HepG2 (cell line): ENCODE data around the gene TDRD6. TPM values are rescaled to one million over a fixed set of nuclear protein-coding genes. Genes with fewer than 3 reads are reported as not detected.
A peak's percentile ranks its signal among the peaks of the same experiment; 100 is the strongest.

Experiments used
- ASH2L ChIP-seq: fragments of 300-600, 200-600 bp; sonication (generic); IDR thresholded peaks from 2 replicates; pipeline ENCODE4 v1.7.0; 2017; ENCODE audit warnings: low read depth, mild to moderate bottlenecking, moderate library complexity, mixed read lengths, low read length; ENCODE audit not compliant: insufficient read length
- CEBPZ ChIP-seq: IDR thresholded peaks from 2 replicates; pipeline ENCODE4 v1.6.1; 2012; ENCODE audit warnings: low read length, improper control_type of control experiment
- FOXK1 ChIP-seq: sonication (generic); formaldehyde crosslinking; IDR thresholded peaks from 2 replicates; pipeline ENCODE4 v1.4.0; 2020; ENCODE audit warnings: low read depth, missing genetic modification reagents, borderline replicate concordance
- GMEB1 ChIP-seq: sonication (generic); formaldehyde crosslinking; IDR thresholded peaks from 2 replicates; pipeline ENCODE4 v1.5.1; 2020; ENCODE audit warnings: missing genetic modification reagents, mild to moderate bottlenecking, borderline replicate concordance
- GMEB2 ChIP-seq: IDR thresholded peaks from 2 replicates; pipeline ENCODE4 v1.6.1; 2016; ENCODE audit warnings: missing biosample characterization, missing genetic modification reagents, low read depth
- HHEX ChIP-seq: IDR thresholded peaks from 2 replicates; pipeline ENCODE4 v1.6.1; 2016; ENCODE audit warnings: control low read depth
- ISX ChIP-seq: sonication (generic); formaldehyde crosslinking; conservative IDR thresholded peaks from 2 replicates; pipeline ENCODE4 v1.5.0; 2020; ENCODE audit warnings: missing genetic modification reagents
- PAWR ChIP-seq: sonication (generic); formaldehyde crosslinking; IDR thresholded peaks from 2 replicates; pipeline ENCODE4 v1.4.0; 2020; ENCODE audit warnings: missing genetic modification reagents, mild to moderate bottlenecking, borderline replicate concordance
- SNAI1 ChIP-seq: sonication (generic); formaldehyde crosslinking; IDR thresholded peaks from 2 replicates; pipeline ENCODE4 v1.5.0; 2020; ENCODE audit warnings: mild to moderate bottlenecking, missing genetic modification reagents, borderline replicate concordance
- SRF ChIP-seq: IDR thresholded peaks from 2 replicates; pipeline ENCODE4 v1.6.1; 2011; ENCODE audit warnings: mild to moderate bottlenecking, low read depth, low read length, moderate library complexity
- SRY ChIP-seq: sonication (generic); formaldehyde crosslinking; IDR thresholded peaks from 2 replicates; pipeline ENCODE4 v1.8.0; 2022; ENCODE audit warnings: mild to moderate bottlenecking, missing genetic modification reagents
- THAP11 ChIP-seq: IDR thresholded peaks from 2 replicates; pipeline ENCODE4 v1.6.1; 2016; ENCODE audit warnings: missing biosample characterization, missing genetic modification reagents
- ZGPAT ChIP-seq: IDR thresholded peaks from 2 replicates; pipeline ENCODE4 v1.6.1; 2016; ENCODE audit warnings: mild to moderate bottlenecking
- ZMAT3 ChIP-seq: sonication (generic); formaldehyde crosslinking; conservative IDR thresholded peaks from 2 replicates; pipeline ENCODE4 v1.7.0; 2021; ENCODE audit warnings: missing genetic modification reagents
- ZNF343 ChIP-seq: sonication (generic); formaldehyde crosslinking; IDR thresholded peaks from 2 replicates; pipeline ENCODE4 v1.4.0; 2020; ENCODE audit warnings: mild to moderate bottlenecking, missing genetic modification reagents
- ZNF510 ChIP-seq: sonication (generic); formaldehyde crosslinking; IDR thresholded peaks from 2 replicates; pipeline ENCODE4 v1.4.0; 2020; ENCODE audit warnings: low read depth, mild to moderate bottlenecking, missing genetic modification reagents
- ZSCAN22 ChIP-seq: sonication (generic); formaldehyde crosslinking; IDR thresholded peaks from 2 replicates; pipeline ENCODE4 v1.4.0; 2020; ENCODE audit warnings: mild to moderate bottlenecking, missing genetic modification reagents
- polyA plus RNA-seq, 8 experiments: library from polyadenylated mRNA; depleted of rRNA in 3 of 8; stranded (reverse) in 7 of 8; unstranded in 1 of 8; fragments of >200 nt; fragmentation: Illumina TruSeq in 4 of 8; extraction: Trizol in 4 of 8; gene quantifications; 2 replicates each; pipeline versions ENCODE4 v1.2.1 to v1.2.3, GENCODE V29; 2011 to 2016; ENCODE audit warnings: low read depth in 4 of 8, missing spikeins in 1 of 8, mixed read lengths in 1 of 8; ENCODE audit not compliant: insufficient read depth in 1 of 8
- total RNA-seq, 5 experiments: library from RNA; depleted of rRNA; stranded (reverse); fragments of >200 nt; fragmentation: Illumina TruSeq; extraction: Trizol; gene quantifications; 2 replicates each; pipeline ENCODE4 v1.2.3, GENCODE V29; 2016; ENCODE audit warnings: low read depth in 1 of 5
- TF ChIP-seq, protein P1 (sequence below): sonication (generic); formaldehyde crosslinking; conservative IDR thresholded peaks from 2 replicates; pipeline ENCODE4 v1.5.0; 2020; ENCODE audit warnings: missing genetic modification reagents

Gene TDRD6
- total and polyA plus RNA-seq, 2 of the 13 experiments (the other 11 are each of a cell fraction or from before 2014, with no cell fraction given): not detected

DNA sequence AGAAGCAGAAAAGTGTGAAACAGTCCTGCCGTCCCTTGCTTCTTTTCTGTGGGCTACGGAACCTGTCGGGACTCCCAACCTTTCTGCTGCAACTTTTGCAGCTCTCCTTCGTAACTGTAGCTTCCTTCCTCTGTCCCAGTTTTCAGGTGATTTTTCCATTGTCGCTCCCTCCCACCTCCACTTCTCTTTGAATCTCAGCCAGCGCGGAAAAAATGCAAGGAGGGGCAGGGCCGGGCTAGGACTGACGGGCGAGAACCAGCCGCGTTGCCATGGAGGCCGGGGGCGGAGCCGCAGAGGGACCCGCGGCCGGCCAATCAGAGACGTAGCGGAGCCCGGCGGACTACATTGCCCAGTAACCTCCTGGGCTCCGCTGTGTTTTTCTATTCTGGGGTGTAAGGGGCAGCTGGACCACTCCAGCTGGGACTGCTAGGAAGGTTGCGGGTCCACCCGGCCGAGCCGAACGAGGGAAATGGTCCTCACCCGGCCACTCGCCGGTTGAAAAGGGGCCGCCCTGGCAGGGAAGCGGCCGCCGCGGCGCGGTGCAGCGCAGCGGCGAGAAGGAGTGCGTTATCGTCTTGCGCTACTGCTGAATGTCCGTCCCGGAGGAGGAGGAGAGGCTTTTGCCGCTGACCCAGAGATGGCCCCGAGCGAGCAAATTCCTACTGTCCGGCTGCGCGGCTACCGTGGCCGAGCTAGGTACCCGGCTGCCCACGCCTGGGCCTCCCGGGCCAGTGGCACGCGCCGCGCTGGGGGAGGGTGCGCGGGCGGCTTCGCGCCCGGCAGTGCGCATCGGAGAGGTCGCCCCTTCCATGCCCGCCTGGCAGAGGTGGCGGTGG is 34.9 kb upstream of the TDRD6 start, which contains the start of the genes CYP39A1 and SLC25A27 (continued):
- TF ChIP-seq GMEB1 (CRISPR knock-in tag) (peak; percentile 48; the same call in 1 of the 2 replicates), SRF (no peak), ASH2L (no peak), PAWR (no peak), FOXK1 (CRISPR knock-in tag) (peak; percentile 40; the same call in 1 of the 2 replicates), THAP11 (CRISPR knock-in tag) (peak; percentile 98), GMEB2 (CRISPR knock-in tag) (no peak), SRY (CRISPR knock-in tag) (peak; percentile 68), ZSCAN22 (CRISPR knock-in tag) (no peak), CEBPZ (no peak), ISX (CRISPR knock-in tag) (no peak), ZNF343 (no peak), ZNF510 (CRISPR knock-in tag) (no peak), ZGPAT (CRISPR knock-in tag) (peak; percentile 68; the same call in 1 of the 2 replicates), SNAI1 (CRISPR knock-in tag) (no peak), HHEX (no peak), ZMAT3 (CRISPR knock-in tag) (no peak; the same call in 1 of the 2 replicates)
- TF ChIP-seq, protein P1, sequence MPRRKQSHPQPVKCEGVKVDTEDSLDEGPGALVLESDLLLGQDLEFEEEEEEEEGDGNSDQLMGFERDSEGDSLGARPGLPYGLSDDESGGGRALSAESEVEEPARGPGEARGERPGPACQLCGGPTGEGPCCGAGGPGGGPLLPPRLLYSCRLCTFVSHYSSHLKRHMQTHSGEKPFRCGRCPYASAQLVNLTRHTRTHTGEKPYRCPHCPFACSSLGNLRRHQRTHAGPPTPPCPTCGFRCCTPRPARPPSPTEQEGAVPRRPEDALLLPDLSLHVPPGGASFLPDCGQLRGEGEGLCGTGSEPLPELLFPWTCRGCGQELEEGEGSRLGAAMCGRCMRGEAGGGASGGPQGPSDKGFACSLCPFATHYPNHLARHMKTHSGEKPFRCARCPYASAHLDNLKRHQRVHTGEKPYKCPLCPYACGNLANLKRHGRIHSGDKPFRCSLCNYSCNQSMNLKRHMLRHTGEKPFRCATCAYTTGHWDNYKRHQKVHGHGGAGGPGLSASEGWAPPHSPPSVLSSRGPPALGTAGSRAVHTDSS (CRISPR knock-in tag): no peak
